ENCODE results near the gene TGFBI. TPM values are rescaled to one million over a fixed set of nuclear protein-coding genes. Genes with fewer than 3 reads are reported as not detected.
A peak's percentile ranks its signal among the peaks of the same experiment; 100 is the strongest.

Gene TGFBI
- total and polyA plus RNA-seq, 4 donors: 66.1 to 245 (median 132) TPM

- no peaks in the 10 kb centered on the region for H3K27me3 ChIP-seq (ENCODE audit: control insufficient read depth, insufficient read depth, low read length)
- H3K4me1 ChIP-seq (ENCODE audit: control insufficient read depth, insufficient read depth, low read length): peaks cover 4% of the 10 kb centered on the region
- no peak for DNase-seq (ENCODE audit: low read depth in 4 of 6, low spot score in 6 of 6)
- no peaks in the 10 kb centered on the region for H3K9me3 ChIP-seq (ENCODE audit: control insufficient read depth, insufficient read depth, low read length)
- H3K4me3 ChIP-seq (ENCODE audit: low read depth, low read length): no peak overlapping the region
- 71% methylated on average over 2 of the region's 4 CpGs for WGBS (ENCODE audit: insufficient coverage)
- H3K27ac ChIP-seq (ENCODE audit: low read depth, low read length): no peak overlapping the region
- H3K36me3 ChIP-seq (ENCODE audit: control insufficient read depth, insufficient read depth, low read length): no peaks in the 10 kb centered on the region
Observed at GRCh38 chr5:136066661-136067271, 38.0 kb downstream of the TGFBI start.

- Histone ChIP-seq H3K27ac (ENCODE audit: low read depth, low read length) (no peak overlapping the region), H3K27me3 (ENCODE audit: control insufficient read depth, insufficient read depth, low read length) (no peaks in the 10 kb centered on the region), H3K9me3 (ENCODE audit: control insufficient read depth, insufficient read depth, low read length) (no peaks in the 10 kb centered on the region), H3K4me3 (ENCODE audit: low read depth, low read length) (no peak overlapping the region), H3K36me3 (ENCODE audit: control insufficient read depth, insufficient read depth, low read length) (no peaks in the 10 kb centered on the region), H3K4me1 (ENCODE audit: control insufficient read depth, insufficient read depth, low read length) (peaks cover 4% of the 10 kb centered on the region)
- no peak for DNase-seq (ENCODE audit: low read depth in 4 of 6, low spot score in 6 of 6)
- WGBS (ENCODE audit: insufficient coverage): no CpG with 5 or more reads among the region's 1 CpG
Observed at GRCh38 chr5:136067422-136067821, 38.6 kb downstream of the TGFBI start.

GRCh38 chr5:136070486-136071285, 41.9 kb downstream of the TGFBI start:
- WGBS (ENCODE audit: insufficient coverage): 58% methylated on average over 9 of the region's 9 CpGs
- Histone ChIP-seq H3K36me3 (ENCODE audit: control insufficient read depth, insufficient read depth, low read length) (no peaks in the 10 kb centered on the region), H3K9me3 (ENCODE audit: control insufficient read depth, insufficient read depth, low read length) (no peaks in the 10 kb centered on the region), H3K27ac (ENCODE audit: low read depth, low read length) (peak overlapping the region; percentile 57), H3K4me3 (ENCODE audit: low read depth, low read length) (no peak overlapping the region), H3K27me3 (ENCODE audit: control insufficient read depth, insufficient read depth, low read length) (no peaks in the 10 kb centered on the region), H3K4me1 (ENCODE audit: control insufficient read depth, insufficient read depth, low read length) (peaks cover 4% of the 10 kb centered on the region)
- peak in 2 of 6 donors; percentile 67 to 78 for DNase-seq (ENCODE audit: low read depth in 4 of 6, low spot score in 6 of 6)

- Histone ChIP-seq H3K36me3 (ENCODE audit: control insufficient read depth, insufficient read depth, low read length) (no peaks in the 10 kb centered on the region), H3K9me3 (ENCODE audit: control insufficient read depth, insufficient read depth, low read length) (no peaks in the 10 kb centered on the region), H3K4me1 (ENCODE audit: control insufficient read depth, insufficient read depth, low read length) (peaks cover 7% of the 10 kb centered on the region), H3K27ac (ENCODE audit: low read depth, low read length) (no peak overlapping the region), H3K4me3 (ENCODE audit: low read depth, low read length) (no peak overlapping the region), H3K27me3 (ENCODE audit: control insufficient read depth, insufficient read depth, low read length) (peaks cover under 1% of the 10 kb centered on the region)
- DNase-seq (ENCODE audit: low read depth in 4 of 6, low spot score in 6 of 6): no peak
- WGBS (ENCODE audit: insufficient coverage): 85% methylated on average over 3 of the region's 5 CpGs
Observed at GRCh38 chr5:136073714-136074529, 45.1 kb downstream of the TGFBI start.

- Histone ChIP-seq H3K27me3 (ENCODE audit: control insufficient read depth, insufficient read depth, low read length) (peaks cover 14% of the 10 kb centered on the region), H3K4me3 (ENCODE audit: low read depth, low read length) (no peak overlapping the region), H3K9me3 (ENCODE audit: control insufficient read depth, insufficient read depth, low read length) (no peaks in the 10 kb centered on the region), H3K36me3 (ENCODE audit: control insufficient read depth, insufficient read depth, low read length) (no peaks in the 10 kb centered on the region), H3K4me1 (ENCODE audit: control insufficient read depth, insufficient read depth, low read length) (peaks cover 8% of the 10 kb centered on the region), H3K27ac (ENCODE audit: low read depth, low read length) (no peak overlapping the region)
- no CpG with 5 or more reads among the region's 1 CpG for WGBS (ENCODE audit: insufficient coverage)
- DNase-seq (ENCODE audit: low read depth in 4 of 6, low spot score in 6 of 6): peak in 2 of 6 donors; percentile 36 to 79
Observed at GRCh38 chr5:136075466-136075891, 46.7 kb downstream of the TGFBI start.

GRCh38 chr5:136076067-136076466, 47.3 kb downstream of the TGFBI start:
- 77% methylated on average over 5 of the region's 6 CpGs for WGBS (ENCODE audit: insufficient coverage)
- DNase-seq (ENCODE audit: low read depth in 4 of 6, low spot score in 6 of 6): peak in 1 of 6 donors; percentile 51
- H3K4me1 ChIP-seq (ENCODE audit: control insufficient read depth, insufficient read depth, low read length): peaks cover 9% of the 10 kb centered on the region

GRCh38 chr5:136076881-136077445, 48.2 kb downstream of the TGFBI start:
- no CpG with 5 or more reads among the region's 4 CpGs for WGBS (ENCODE audit: insufficient coverage)
- Histone ChIP-seq H3K9me3 (ENCODE audit: control insufficient read depth, insufficient read depth, low read length) (no peaks in the 10 kb centered on the region), H3K4me3 (ENCODE audit: low read depth, low read length) (no peak overlapping the region), H3K27ac (ENCODE audit: low read depth, low read length) (no peak overlapping the region), H3K27me3 (ENCODE audit: control insufficient read depth, insufficient read depth, low read length) (peaks cover 17% of the 10 kb centered on the region), H3K36me3 (ENCODE audit: control insufficient read depth, insufficient read depth, low read length) (no peaks in the 10 kb centered on the region), H3K4me1 (ENCODE audit: control insufficient read depth, insufficient read depth, low read length) (peaks cover 9% of the 10 kb centered on the region)
- DNase-seq (ENCODE audit: low read depth in 4 of 6, low spot score in 6 of 6): no peak

More at GRCh38 chr5:136076067-136076466, 47.3 kb downstream of the TGFBI start:
- H3K9me3 ChIP-seq (ENCODE audit: control insufficient read depth, insufficient read depth, low read length): no peaks in the 10 kb centered on the region
- no peaks in the 10 kb centered on the region for H3K36me3 ChIP-seq (ENCODE audit: control insufficient read depth, insufficient read depth, low read length)
- no peak overlapping the region for H3K27ac ChIP-seq (ENCODE audit: low read depth, low read length)
- no peak overlapping the region for H3K4me3 ChIP-seq (ENCODE audit: low read depth, low read length)
- H3K27me3 ChIP-seq (ENCODE audit: control insufficient read depth, insufficient read depth, low read length): peaks cover 17% of the 10 kb centered on the region

- Histone ChIP-seq H3K9me3 (ENCODE audit: control insufficient read depth, insufficient read depth, low read length) (no peaks in the 10 kb centered on the region), H3K4me3 (ENCODE audit: low read depth, low read length) (no peak overlapping the region), H3K4me1 (ENCODE audit: control insufficient read depth, insufficient read depth, low read length) (peaks cover 12% of the 10 kb centered on the region), H3K27ac (ENCODE audit: low read depth, low read length) (no peak overlapping the region), H3K27me3 (ENCODE audit: control insufficient read depth, insufficient read depth, low read length) (peaks cover 17% of the 10 kb centered on the region), H3K36me3 (ENCODE audit: control insufficient read depth, insufficient read depth, low read length) (no peaks in the 10 kb centered on the region)
- no peak for DNase-seq (ENCODE audit: low read depth in 4 of 6, low spot score in 6 of 6)
- WGBS (ENCODE audit: insufficient coverage): 43% methylated on average over 21 of the region's 25 CpGs
Observed at GRCh38 chr5:136079195-136079985, 50.6 kb downstream of the TGFBI start.

- Histone ChIP-seq H3K4me3 (ENCODE audit: low read depth, low read length) (peak overlapping the region; percentile 44), H3K36me3 (ENCODE audit: control insufficient read depth, insufficient read depth, low read length) (no peaks in the 10 kb centered on the region), H3K9me3 (ENCODE audit: control insufficient read depth, insufficient read depth, low read length) (no peaks in the 10 kb centered on the region), H3K27ac (ENCODE audit: low read depth, low read length) (no peak overlapping the region), H3K4me1 (ENCODE audit: control insufficient read depth, insufficient read depth, low read length) (peaks cover 12% of the 10 kb centered on the region), H3K27me3 (ENCODE audit: control insufficient read depth, insufficient read depth, low read length) (peaks cover 17% of the 10 kb centered on the region)
- DNase-seq (ENCODE audit: low read depth in 4 of 6, low spot score in 6 of 6): no peak
- WGBS (ENCODE audit: insufficient coverage): 53% methylated on average over 11 of the region's 13 CpGs
Observed at GRCh38 chr5:136080113-136080482, 51.3 kb downstream of the TGFBI start.
